ENCODE data around the gene IFTAP.

Gene IFTAP

GRCh38 chr11:36566407-36567053, 27.8 kb upstream of the IFTAP start:
- no peak for FAIRE-seq
- peak; percentile 2 for TF ChIP-seq CTCF (IDR thresholded peaks at IDR 0.05; ENCODE audit: insufficient read depth, missing control alignments)
- DNase-seq (ENCODE audit: insufficient read length, low spot score) = no peak

DNA sequence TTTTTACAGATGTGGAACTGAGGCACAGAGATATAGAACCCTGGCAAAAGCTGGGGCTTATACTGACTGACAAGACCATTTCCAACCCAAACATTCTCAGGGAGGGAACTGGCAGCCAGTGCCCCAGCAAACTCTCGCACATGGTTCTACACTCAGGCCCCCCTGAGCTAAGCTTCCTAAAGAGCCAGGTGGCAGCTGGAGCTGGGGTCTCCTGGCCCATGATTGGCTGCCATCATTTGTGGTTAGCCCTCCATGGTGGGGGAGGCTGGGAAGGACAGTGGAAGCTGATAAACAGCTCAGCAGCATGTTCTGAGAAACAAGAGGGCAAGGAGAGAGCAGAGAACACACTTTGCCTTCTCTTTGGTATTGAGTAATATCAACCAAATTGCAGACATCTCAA, 26.6 kb upstream of the IFTAP start, which contains the start of gene RAG1:
Gene RAG1 (plus strand): TSS at position 314 of the 400 bp plus-strand sequence. CDS start 5,298 bp downstream, outside the sequence.
- DNase-seq (ENCODE audit: insufficient read length, low spot score) (no peak), FAIRE-seq (no peak)
- TF ChIP-seq CTCF (IDR thresholded peaks at IDR 0.05; ENCODE audit: insufficient read depth, missing control alignments) = no peak

- FAIRE-seq (no peak), DNase-seq (ENCODE audit: insufficient read length, low spot score) (no peak)
- TF ChIP-seq CTCF (IDR thresholded peaks at IDR 0.05; ENCODE audit: insufficient read depth, missing control alignments) = no peak
Observed at GRCh38 chr11:36569095-36569494, 25.2 kb upstream of the IFTAP start.

- no peak for TF ChIP-seq CTCF (IDR thresholded peaks at IDR 0.05; ENCODE audit: insufficient read depth, missing control alignments)
- FAIRE-seq = no peak
- no peak for DNase-seq (ENCODE audit: insufficient read length, low spot score)
Observed at GRCh38 chr11:36574486-36574885, 19.8 kb upstream of the IFTAP start.

- no peak for TF ChIP-seq CTCF (IDR thresholded peaks at IDR 0.05; ENCODE audit: insufficient read depth, missing control alignments)
- no peak for DNase-seq (ENCODE audit: insufficient read length, low spot score)
- peak; percentile 16 for FAIRE-seq
Observed at GRCh38 chr11:36577373-36577772, 16.9 kb upstream of the IFTAP start.

- no peak for FAIRE-seq
- no peak for DNase-seq (ENCODE audit: insufficient read length, low spot score)
- TF ChIP-seq CTCF (IDR thresholded peaks at IDR 0.05; ENCODE audit: insufficient read depth, missing control alignments) = no peak
Observed at GRCh38 chr11:36577859-36578258, 16.4 kb upstream of the IFTAP start.

DNA sequence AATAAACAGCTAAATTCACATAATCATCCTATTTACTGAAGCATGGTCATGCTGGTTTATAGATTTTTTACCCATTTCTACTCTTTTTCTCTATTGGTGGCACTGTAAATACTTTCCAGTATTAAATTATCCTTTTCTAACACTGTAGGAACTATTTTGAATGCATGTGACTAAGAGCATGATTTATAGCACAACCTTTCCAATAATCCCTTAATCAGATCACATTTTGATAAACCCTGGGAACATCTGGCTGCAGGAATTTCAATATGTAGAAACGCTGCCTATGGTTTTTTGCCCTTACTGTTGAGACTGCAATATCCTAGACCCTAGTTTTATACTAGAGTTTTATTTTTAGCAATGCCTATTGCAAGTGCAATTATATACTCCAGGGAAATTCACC, 15.8 kb upstream of the IFTAP start:
- DNase-seq (ENCODE audit: insufficient read length, low spot score) = peak; percentile 20
- FAIRE-seq = peak; percentile 96
- TF ChIP-seq CTCF (IDR thresholded peaks at IDR 0.05; ENCODE audit: insufficient read depth, missing control alignments) = no peak

Data from D721Med (cell line).